Activated CD4-positive, alpha-beta memory T cell treated with anti-CD3 and anti-CD28 coated beads for 36 hours (primary cell): ENCODE data around the gene CRYBA2. TPM values are rescaled to one million over a fixed set of nuclear protein-coding genes. Genes with fewer than 3 reads are reported as not detected.

Experiments
- CTCF ChIA-PET: fragments of 350-600 bp; sonication (Branson Sonifier 250); formaldehyde crosslinking; loops from one replicate; lab custom pipeline; 2021; ENCODE audit warnings: antibody characterized with exemption, inconsistent platforms; lab: Charles Lee
- POLR2A ChIA-PET: fragments of 350-600 bp; sonication (Branson Sonifier 250); formaldehyde crosslinking; loops from one replicate; lab custom pipeline; 2021; ENCODE audit warnings: antibody characterized with exemption; lab: Charles Lee
- DNase-seq: peaks from one replicate; pipeline ENCODE4 v3.0.0-alpha.2; 2020
- H3K27ac Mint-ChIP-seq: one replicate; pipeline ENCODE4 v1.8.0; 2021; ENCODE audit warnings: mixed read lengths
- H3K27me3 Mint-ChIP-seq: one replicate; pipeline ENCODE4 v1.8.0; 2021; ENCODE audit warnings: mixed read lengths
- H3K36me3 Mint-ChIP-seq: one replicate; pipeline ENCODE4 v1.8.0; 2021; ENCODE audit warnings: mixed read lengths
- H3K4me1 Mint-ChIP-seq: one replicate; pipeline ENCODE4 v1.8.0; 2021; ENCODE audit warnings: low read depth, mixed read lengths
- H3K4me3 Mint-ChIP-seq: one replicate; pipeline ENCODE4 v1.8.0; 2021; ENCODE audit warnings: mild to moderate bottlenecking, mixed read lengths
- H3K9me3 Mint-ChIP-seq: one replicate; pipeline ENCODE4 v1.8.0; 2021; ENCODE audit warnings: mixed read lengths
- intact Hi-C: fragments of 100-400 bp; cut with micrococcal nuclease; formaldehyde crosslinking; loops from one replicate; pipeline ENCODE4 v1.15.1; 2023
- total RNA-seq, 2 experiments: library from RNA; stranded (reverse); gene quantifications; one replicate each; pipeline ENCODE4 v1.2.3, GENCODE V29; 2021

Gene CRYBA2
- total RNA-seq, 2 experiments from 2014 or later = not detected

DNA sequence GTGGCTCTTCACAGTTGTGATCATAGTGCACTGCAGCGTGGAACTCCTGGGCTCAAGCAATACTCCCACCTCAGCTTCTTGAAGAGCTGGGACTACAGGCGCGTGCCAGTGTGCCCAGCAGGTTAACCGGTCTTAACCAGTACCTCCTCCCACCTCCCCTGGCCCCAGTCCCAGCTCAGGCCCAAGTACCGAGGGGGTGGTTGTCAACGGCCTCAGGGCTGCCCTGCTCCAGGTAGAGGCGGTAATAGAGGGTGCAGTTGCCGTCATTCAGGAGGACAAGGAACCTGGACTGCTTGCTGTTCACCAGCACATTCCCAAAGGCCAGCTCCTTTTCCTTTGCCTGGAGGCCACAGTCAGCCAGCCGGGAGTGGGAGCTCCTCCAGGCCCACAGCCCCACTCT lies 28.4 kb upstream of the CRYBA2 start:
- intact Hi-C loops = no loop called here
- Mint-ChIP-seq H3K27me3 (no peaks in the 10 kb centered on the region), H3K4me3 (no peak overlapping the region), H3K36me3 (no peaks in the 10 kb centered on the region), H3K27ac (no peak overlapping the region), H3K9me3 (no peaks in the 10 kb centered on the region), H3K4me1 (no peaks in the 10 kb centered on the region)
- CTCF ChIA-PET = interaction anchor here (3.3 kb wide), 1 partner anchor 8 kb away, joined by 14 read pairs; no protein-coding TSS in a partner anchor
- POLR2A ChIA-PET = no interaction called here
- no peak for DNase-seq

DNA sequence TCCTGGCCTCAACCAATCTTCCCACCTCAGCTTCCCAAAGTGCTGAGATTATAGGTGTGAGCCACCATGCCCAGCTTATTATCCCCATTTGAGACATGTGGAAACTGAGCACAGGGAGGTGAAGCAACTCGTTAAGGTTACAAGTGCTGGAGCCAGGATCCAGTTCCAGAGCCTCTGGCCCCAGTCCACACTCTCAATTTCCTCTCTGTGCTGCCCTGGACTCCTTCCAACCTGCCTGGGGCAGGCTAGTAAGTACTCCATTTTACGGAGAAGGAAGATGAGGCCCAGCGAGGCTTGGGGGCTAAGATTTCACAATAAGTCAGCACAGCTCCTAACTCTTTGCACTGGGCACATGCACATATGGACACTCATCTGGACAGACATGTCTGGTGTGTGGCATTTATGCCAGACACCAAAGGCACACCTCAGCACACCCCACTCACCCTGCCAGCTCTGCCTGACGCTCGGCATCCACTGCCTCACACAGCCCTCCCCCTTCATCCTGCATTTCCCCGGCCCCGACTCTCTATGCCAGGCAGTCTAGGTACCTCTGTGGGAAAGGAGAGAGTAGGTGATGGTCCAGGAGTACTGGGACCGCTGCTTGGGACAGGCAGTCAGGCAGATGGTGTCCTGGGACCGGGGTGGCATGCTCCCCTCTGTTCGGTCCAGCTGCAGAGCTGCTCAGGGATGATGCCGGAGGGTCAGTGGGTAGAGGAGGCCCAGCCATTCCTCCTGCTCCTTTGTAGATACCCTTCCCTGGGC lies 27.6 kb upstream of the CRYBA2 start:
- Mint-ChIP-seq H3K36me3 (no peaks in the 10 kb centered on the region), H3K4me1 (no peaks in the 10 kb centered on the region), H3K27me3 (no peaks in the 10 kb centered on the region), H3K9me3 (no peaks in the 10 kb centered on the region), H3K27ac (no peak overlapping the region), H3K4me3 (no peak overlapping the region)
- CTCF ChIA-PET = interaction anchor here (1.0 to 3.3 kb wide), 2 partner anchors 9 to 99 kb away, joined by 3 to 14 read pairs; no protein-coding TSS in a partner anchor
- intact Hi-C loops = no loop called here
- POLR2A ChIA-PET = no interaction called here
- no peak for DNase-seq

DNA sequence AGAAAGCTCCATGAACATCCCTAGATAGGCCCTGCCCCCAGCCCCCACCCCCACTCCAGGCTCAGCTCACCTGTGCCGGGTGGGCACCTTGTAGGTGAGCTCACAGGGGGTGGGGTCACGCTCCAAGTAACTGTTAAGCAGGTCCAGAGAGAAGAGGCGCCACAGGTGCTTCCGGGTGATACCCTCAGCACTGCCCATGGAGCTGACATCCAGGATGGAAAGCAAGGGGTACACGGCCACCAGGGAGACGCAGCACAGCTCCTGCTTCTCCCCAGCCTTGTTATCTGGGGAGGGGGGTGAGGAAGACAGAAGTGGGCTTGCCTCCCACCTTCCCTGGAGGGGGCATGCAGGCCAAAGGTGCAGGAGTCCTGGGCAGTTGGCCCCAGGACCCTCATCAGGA lies 26.2 kb upstream of the CRYBA2 start:
- ChIA-PET POLR2A (no interaction called here), CTCF (interaction anchor here (1.3 to 3.3 kb wide), 2 partner anchors 10 to 135 kb away, joined by 4 to 14 read pairs; no protein-coding TSS in a partner anchor)
- no peak overlapping the region for H3K27ac Mint-ChIP-seq
- intact Hi-C loops = no loop called here
- no peak overlapping the region for H3K4me3 Mint-ChIP-seq
- no peaks in the 10 kb centered on the region for H3K36me3 Mint-ChIP-seq
- H3K9me3 Mint-ChIP-seq = no peaks in the 10 kb centered on the region
- H3K4me1 Mint-ChIP-seq = no peaks in the 10 kb centered on the region
- no peak for DNase-seq
- H3K27me3 Mint-ChIP-seq = no peaks in the 10 kb centered on the region

DNA sequence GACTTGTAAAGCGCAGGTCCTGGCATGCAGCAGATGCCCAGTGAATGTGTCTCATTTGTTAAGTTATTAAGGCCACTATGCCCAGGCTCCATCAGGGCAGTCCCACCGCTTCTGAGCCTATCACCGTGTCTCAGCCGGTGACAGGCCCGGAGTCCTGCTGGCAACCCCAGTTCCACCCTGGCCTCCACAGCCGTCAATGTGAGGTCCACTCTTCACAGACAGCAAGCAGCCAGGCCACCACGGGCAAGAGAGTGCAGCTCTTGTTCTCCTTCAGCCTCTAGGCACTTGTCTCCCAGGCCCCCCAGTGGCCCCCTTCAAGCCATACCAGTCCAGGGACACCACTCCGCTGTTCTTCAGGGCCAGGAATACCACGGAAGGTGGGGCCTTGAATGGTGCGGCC lies 25.5 kb upstream of the CRYBA2 start:
- Mint-ChIP-seq H3K36me3 (no peaks in the 10 kb centered on the region), H3K9me3 (no peaks in the 10 kb centered on the region), H3K27ac (no peak overlapping the region), H3K4me1 (no peaks in the 10 kb centered on the region), H3K4me3 (no peak overlapping the region), H3K27me3 (no peaks in the 10 kb centered on the region)
- DNase-seq = no peak
- CTCF ChIA-PET = interaction anchor here (1.3 to 3.3 kb wide), 3 partner anchors 11 to 136 kb away, joined by 3 to 14 read pairs (median 4); no protein-coding TSS in a partner anchor
- POLR2A ChIA-PET = no interaction called here
- intact Hi-C loops = no loop called here

DNA sequence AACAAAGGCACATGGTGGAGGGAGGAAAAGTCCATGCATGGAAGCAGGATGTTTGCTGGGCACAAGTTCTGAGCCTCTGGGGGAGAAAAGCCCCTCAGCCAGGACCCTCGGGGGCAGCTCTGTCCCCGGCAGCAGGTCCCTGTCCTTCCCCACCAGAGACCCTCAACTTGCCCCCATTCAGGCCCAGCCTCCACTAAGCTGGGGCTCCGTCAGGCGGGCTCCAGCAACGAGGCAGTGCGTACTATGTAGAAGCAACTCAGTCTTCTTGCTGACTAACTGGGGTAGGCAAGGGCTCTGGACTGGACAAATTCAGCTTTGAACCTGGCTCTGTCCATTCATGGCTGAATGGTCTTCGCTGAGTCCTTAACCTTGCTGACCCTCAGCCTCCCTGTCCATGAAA lies 25.1 kb upstream of the CRYBA2 start:
- ChIA-PET CTCF (interaction anchor here (1.0 to 3.3 kb wide), 4 partner anchors 11 to 136 kb away, joined by 3 to 14 read pairs (median 4); no protein-coding TSS in a partner anchor), POLR2A (no interaction called here)
- H3K9me3 Mint-ChIP-seq = no peaks in the 10 kb centered on the region
- no peak overlapping the region for H3K4me3 Mint-ChIP-seq
- no peaks in the 10 kb centered on the region for H3K4me1 Mint-ChIP-seq
- no peaks in the 10 kb centered on the region for H3K36me3 Mint-ChIP-seq
- no peak overlapping the region for H3K27ac Mint-ChIP-seq
- no peaks in the 10 kb centered on the region for H3K27me3 Mint-ChIP-seq
- DNase-seq = no peak
- intact Hi-C loops = no loop called here

DNA sequence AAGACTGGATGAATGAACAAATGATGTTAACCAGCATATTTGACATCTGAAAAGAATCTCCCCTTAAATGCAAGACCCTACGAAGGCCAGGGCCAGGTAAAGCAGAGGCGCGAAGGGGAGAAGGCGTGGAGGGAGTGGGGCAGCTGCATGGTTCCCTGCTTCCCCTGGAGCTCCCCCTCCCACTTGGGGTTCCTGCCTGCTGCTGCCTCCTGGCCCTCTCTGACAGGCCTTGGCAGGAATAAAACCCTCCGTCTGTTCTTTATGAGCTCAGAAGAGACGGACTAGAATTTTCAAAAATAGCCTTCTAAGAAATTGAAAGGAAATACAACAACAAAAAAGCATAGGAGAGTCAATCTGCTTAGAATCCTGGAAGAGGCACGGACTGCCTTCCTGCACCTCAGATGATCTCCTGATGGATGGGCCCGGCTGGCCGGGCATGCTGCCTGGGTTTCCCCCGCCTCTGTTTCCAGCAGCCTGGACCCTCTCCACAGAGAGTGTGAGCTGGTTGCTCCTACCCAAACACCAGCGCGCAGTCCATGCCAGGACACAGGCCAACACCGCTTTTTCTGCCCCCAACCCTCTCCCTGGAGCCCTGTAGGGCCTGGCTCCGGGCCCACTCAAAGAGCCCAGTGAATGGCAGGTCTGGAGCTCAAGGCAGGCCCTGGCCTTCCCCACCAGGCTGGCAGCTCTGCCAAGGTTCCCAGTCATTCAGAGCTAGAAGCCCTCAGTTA lies 24.1 kb upstream of the CRYBA2 start:
- H3K27me3 Mint-ChIP-seq = no peaks in the 10 kb centered on the region
- POLR2A ChIA-PET = interaction anchor here (0.6 kb wide), 1 partner anchor 8 kb away, joined by 3 read pairs; no protein-coding TSS in a partner anchor
- intact Hi-C loops = no loop called here
- H3K9me3 Mint-ChIP-seq = no peaks in the 10 kb centered on the region
- CTCF ChIA-PET = interaction anchor here (1.0 to 1.6 kb wide), 3 partner anchors 13 to 86 kb away, joined by 3 to 5 read pairs (median 3); no protein-coding TSS in a partner anchor
- no peaks in the 10 kb centered on the region for H3K36me3 Mint-ChIP-seq
- no peaks in the 10 kb centered on the region for H3K4me1 Mint-ChIP-seq
- DNase-seq = no peak
- no peak overlapping the region for H3K4me3 Mint-ChIP-seq
- H3K27ac Mint-ChIP-seq = no peak overlapping the region

DNA sequence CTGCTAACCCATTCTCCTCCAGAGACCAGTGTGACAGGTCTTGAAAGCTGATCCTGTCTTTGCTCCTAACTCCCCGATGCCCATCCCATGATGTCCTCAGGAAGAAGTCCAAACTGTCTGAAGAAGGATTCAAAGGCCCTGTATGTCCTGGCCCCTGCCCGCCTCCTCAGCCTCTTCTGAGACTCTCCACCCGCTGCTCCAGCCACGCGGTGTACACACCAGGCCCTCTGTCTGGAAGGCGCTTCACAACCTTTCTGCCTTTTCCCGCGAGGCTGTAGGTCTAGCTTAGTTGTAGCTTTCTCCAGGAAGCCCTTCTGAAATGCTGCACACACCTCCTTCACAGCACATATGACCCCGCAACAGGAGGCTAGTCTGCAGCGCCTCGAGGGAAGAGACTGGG lies 23.5 kb upstream of the CRYBA2 start:
- no peak overlapping the region for H3K4me3 Mint-ChIP-seq
- no peaks in the 10 kb centered on the region for H3K27me3 Mint-ChIP-seq
- intact Hi-C loops = no loop called here
- H3K9me3 Mint-ChIP-seq = no peaks in the 10 kb centered on the region
- no peak for DNase-seq
- ChIA-PET POLR2A (no interaction called here), CTCF (interaction anchor here (1.3 kb wide), 1 partner anchor 87 kb away, joined by 3 read pairs; no protein-coding TSS in a partner anchor)
- no peaks in the 10 kb centered on the region for H3K36me3 Mint-ChIP-seq
- no peak overlapping the region for H3K27ac Mint-ChIP-seq
- no peaks in the 10 kb centered on the region for H3K4me1 Mint-ChIP-seq

DNA sequence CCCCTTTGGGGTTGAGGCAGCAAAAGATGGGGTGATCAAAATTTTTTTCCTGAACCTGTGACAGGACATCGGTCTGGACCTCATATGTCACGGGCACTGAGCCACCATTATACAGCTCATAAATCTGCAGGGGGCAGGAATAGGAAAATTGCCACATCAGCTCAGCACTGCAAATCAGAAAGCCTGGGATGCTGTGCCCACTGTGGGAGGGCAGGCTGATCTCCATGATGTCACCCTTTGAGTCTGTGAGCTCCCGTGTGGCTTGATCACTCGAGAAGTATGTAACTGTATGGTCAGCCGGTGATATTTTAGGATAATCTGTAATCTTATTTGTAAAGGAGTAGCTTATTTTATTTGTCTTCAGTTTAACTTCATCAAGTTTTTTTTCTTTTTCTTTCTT lies 17.7 kb upstream of the CRYBA2 start:
- peaks cover 17% of the 10 kb centered on the region for H3K27me3 Mint-ChIP-seq
- DNase-seq = no peak
- POLR2A ChIA-PET = no interaction called here
- intact Hi-C loops = no loop called here
- CTCF ChIA-PET = interaction anchor here (0.7 to 1.8 kb wide), 8 partner anchors 16 to 335 kb away, joined by 3 to 6 read pairs (median 4); no protein-coding TSS in a partner anchor
- no peaks in the 10 kb centered on the region for H3K9me3 Mint-ChIP-seq
- no peak overlapping the region for H3K4me3 Mint-ChIP-seq
- no peaks in the 10 kb centered on the region for H3K4me1 Mint-ChIP-seq
- no peak overlapping the region for H3K27ac Mint-ChIP-seq
- H3K36me3 Mint-ChIP-seq = no peaks in the 10 kb centered on the region

DNA sequence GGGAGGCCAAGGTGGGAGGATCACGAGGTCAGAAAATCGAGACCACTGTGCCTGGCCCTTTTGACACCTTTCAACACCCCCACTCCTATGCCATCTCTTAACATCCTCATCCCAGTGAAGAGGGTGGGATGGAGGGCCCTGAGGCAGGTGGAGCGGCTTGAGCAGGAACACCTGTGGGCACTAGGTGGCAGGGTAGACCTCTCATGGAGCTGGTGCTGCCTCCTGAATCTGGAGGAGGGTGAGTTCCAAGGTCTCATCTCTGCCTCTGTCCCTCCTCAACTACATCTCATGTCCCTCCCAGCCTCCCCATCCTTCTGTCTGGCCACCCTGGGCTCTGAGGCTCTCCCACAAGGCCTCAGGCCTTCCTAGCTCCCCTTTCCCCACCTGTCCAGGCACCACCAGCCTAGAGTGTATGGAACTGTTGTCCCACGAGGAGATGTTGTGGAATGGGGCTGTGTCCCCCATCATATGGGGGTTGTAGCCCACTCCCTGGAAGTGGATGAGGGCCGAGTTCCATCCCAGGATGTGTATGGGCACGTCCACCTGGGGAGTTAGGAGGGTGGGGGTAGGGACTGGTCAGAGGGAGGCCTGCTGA lies 17.0 kb upstream of the CRYBA2 start:
- Mint-ChIP-seq H3K9me3 (no peaks in the 10 kb centered on the region), H3K27ac (no peak overlapping the region), H3K27me3 (peaks cover 20% of the 10 kb centered on the region), H3K4me3 (no peak overlapping the region), H3K36me3 (no peaks in the 10 kb centered on the region), H3K4me1 (no peaks in the 10 kb centered on the region)
- POLR2A ChIA-PET = no interaction called here
- peak; percentile 41 for DNase-seq
- intact Hi-C loops = no loop called here
- CTCF ChIA-PET = interaction anchor here (0.6 to 1.8 kb wide), 7 partner anchors 15 to 163 kb away, joined by 3 to 6 read pairs (median 5); no protein-coding TSS in a partner anchor

DNA sequence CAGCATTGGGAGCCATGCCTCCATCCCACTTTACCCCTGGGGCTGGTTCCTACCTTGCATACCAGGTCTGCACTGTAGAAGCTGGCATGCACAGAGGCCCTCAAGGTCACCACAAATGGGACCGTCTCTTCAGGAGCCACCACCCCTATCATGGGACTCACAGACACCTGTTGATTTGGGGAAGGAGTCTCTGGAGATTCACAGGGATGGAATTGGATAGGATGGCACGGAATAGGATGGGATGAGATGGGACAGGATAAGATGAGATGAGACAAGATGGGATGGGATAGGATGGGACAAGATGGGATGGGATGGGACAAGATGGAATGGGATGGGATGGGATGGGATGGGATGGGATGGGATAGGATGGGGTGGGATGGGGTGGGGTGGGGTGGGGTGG lies 16.1 kb upstream of the CRYBA2 start:
- no peak overlapping the region for H3K4me3 Mint-ChIP-seq
- ChIA-PET POLR2A (interaction anchor here (0.5 kb wide), 1 partner anchor 8 kb away, joined by 3 read pairs; no protein-coding TSS in a partner anchor), CTCF (interaction anchor here (1.2 to 1.9 kb wide), 3 partner anchors 14 to 29 kb away, joined by 3 to 11 read pairs (median 5); no protein-coding TSS in a partner anchor)
- H3K9me3 Mint-ChIP-seq = no peaks in the 10 kb centered on the region
- H3K4me1 Mint-ChIP-seq = no peaks in the 10 kb centered on the region
- intact Hi-C loops = no loop called here
- H3K27ac Mint-ChIP-seq = no peak overlapping the region
- no peak for DNase-seq
- peaks cover 28% of the 10 kb centered on the region for H3K27me3 Mint-ChIP-seq
- H3K36me3 Mint-ChIP-seq = no peaks in the 10 kb centered on the region

DNA sequence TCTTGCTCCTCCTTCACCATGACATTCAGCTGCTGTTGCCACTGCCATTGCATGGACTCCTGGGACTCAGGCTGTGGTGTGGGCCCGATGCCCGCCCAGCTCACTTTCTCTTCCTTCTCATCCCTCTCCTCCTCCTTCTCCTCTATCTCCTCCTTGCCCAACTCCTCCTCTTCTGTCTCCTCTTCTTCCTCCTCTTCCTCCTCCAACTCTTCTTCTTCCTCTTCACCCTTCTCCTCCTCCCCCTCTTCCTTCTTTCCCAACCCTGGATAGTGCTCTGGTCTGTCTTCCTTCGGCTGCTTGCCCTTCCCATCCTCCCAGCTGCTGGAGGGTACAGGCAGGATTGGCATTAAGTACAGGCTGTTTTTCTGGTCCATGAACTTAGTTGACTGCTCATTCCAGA lies 10.8 kb upstream of the CRYBA2 start:
- no peaks in the 10 kb centered on the region for H3K9me3 Mint-ChIP-seq
- ChIA-PET POLR2A (no interaction called here), CTCF (interaction anchor here (1.4 to 3.3 kb wide), 3 partner anchors 8 to 151 kb away, joined by 3 to 20 read pairs (median 5); no protein-coding TSS in a partner anchor)
- peaks cover 9% of the 10 kb centered on the region for H3K4me1 Mint-ChIP-seq
- DNase-seq = no peak
- no peaks in the 10 kb centered on the region for H3K36me3 Mint-ChIP-seq
- intact Hi-C loops = loop anchor here (1.0 kb wide), 1 partner anchor 24 kb away; no protein-coding TSS in a partner anchor
- no peak overlapping the region for H3K4me3 Mint-ChIP-seq
- H3K27me3 Mint-ChIP-seq = peaks cover 60% of the 10 kb centered on the region
- no peak overlapping the region for H3K27ac Mint-ChIP-seq
